GM21723 (cell line): Measurements from ENCODE around the gene CCSER1.
"Not testable (repeated sequence)": the region's sequence is repeated elsewhere in the genome, so short reads cannot be mapped to it uniquely, and the experiment has no call there.

Experiments
- ATAC-seq: cut with Tn5 transposase; IDR thresholded peaks from one replicate; pipeline ENCODE4 v1.9.1; 2021; ENCODE audit warnings: mild to moderate bottlenecking, moderate library complexity; ENCODE audit not compliant: unreplicated experiment

CCSER1 gene

DNA sequence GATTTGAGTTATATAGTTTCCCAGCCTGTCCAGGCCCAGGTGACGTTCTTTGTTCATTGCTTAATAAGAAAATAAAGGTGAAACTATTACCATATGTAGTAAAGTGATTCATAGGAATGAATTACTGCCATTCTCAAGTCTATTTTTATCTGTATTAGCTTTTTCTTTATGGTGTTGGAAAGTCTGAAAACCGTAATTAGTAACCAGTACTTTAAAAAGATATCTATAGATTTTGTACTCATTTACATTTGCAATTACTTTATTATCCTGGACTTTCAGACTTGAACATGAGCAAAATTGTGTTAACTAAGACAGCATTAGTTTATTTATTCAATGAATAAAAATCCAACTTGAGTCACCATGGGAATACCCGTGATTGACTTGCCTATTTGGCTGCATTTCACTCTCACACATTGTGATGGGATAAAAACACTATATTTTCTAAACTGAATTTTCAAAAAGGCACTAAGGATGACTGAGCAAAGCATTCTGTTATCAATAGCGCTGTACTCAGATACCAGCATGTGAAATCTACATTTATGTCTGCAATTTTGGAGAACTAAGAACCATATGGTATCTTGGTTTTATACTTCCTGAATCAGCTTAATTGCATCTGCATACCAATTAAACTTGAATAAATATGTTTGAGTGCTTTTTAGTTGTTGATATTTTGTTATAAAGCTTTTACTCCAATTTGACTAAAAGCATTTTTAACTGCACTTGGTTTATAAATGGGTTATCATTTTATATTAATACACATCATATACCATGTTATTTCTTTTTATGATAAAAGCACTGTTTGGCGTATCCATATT, 154.6 kb downstream of the CCSER1 start:
- ATAC-seq = no peak

DNA sequence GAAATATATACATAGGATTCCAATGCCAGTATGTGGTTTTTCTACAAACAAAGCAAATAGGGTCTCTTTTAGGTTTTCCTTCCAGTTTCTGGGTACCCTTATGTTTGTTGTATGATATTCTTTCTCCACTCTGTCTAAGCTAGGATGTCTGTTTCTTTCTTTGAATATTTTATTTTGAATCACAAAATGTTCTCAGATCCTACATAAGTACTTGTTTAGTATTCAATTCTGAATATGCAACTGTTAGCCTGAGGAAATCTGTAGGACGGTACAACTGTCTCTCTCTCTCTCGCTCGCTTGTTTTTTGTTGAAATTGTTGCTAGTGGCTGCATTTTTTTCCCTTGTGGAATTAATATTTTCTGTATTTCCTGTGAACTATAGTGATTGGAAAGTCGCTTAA, 163.2 kb downstream of the CCSER1 start:
- ATAC-seq = no peak

- no peak for ATAC-seq
Observed at GRCh38 chr4:90292438-90292837, 165.2 kb downstream of the CCSER1 start.

DNA sequence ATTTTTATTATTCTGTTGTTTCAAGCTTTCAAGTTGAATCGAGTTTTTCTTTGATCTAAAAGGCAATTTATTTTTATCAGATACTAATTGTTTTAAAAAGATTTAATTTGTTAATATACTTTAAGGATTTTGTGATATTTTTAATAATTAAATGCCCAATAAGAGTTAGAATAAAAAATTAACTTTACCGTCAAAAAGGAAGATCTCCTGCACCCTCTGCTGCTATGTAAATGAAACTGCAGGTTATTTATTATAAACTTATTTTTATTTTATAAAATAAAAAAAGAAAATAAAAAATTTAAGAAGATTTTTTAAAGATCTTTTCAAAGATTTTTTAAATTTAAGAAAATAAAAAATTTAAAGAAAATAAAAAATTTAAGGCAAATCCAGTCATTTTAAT, 166.1 kb downstream of the CCSER1 start:
- no peak for ATAC-seq

GRCh38 chr4:90299373-90299772, 172.2 kb downstream of the CCSER1 start:
- no peak for ATAC-seq

DNA sequence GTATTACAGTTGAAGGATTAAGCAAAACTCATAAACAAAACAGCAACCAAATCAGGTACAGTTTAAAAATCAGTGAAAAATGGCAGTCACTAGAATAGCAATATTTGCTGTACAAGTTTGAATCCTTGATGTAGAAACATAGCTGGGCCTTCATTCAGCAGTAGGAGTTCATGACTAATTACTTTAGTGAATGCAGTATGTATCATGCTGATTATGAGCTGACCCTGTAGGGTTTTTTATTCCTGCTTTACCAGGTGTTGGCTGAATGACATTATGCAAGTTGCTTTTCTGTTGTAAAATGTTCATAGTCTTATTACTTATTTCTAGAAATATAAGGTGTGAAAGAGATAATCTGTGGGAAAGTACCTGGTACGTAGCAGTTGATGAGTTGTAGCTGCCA, 179.6 kb downstream of the CCSER1 start:
- ATAC-seq = no peak

DNA sequence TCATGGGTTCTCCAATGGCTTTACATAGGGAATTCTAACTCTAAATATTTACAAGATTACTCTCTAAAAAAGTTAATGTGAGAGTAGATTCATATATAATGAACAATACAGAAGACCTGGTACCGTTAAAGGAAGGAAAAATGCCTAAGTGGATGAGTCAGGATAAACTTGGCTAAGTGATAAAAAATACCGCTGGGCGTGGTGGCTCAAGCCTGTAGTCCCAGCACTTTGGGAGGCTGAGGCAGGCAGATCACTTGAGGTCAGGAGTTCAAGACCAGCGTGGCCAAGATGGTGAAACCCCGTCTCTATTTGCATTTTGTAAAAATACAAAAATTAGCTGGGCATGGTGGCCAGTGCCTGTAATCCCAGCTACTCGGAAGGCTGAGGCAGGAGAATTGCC, 189.9 kb downstream of the CCSER1 start:
- ATAC-seq = not testable (repeated sequence)

- no peak for ATAC-seq
Observed at GRCh38 chr4:90317785-90318184, 190.6 kb downstream of the CCSER1 start.

DNA sequence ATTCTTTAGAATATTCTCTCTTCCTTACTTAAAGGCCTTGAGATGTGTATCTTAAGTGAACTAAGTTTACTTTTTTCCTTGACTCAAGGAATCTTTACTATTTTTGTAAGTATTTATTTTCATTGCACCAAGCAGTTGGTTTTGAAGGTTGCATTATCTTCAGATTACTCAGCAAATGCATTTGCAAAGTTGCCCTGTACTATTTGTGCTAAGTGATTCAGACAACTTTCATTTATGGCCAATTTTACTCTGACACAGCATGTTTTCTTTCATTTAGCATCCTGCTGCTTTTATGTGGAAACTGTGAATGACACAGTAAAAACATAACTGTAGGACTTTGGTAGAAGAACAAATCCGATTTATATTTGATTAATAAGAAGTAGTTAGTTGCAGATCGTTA, 191.0 kb downstream of the CCSER1 start:
- ATAC-seq = no peak

- no peak for ATAC-seq
Observed at GRCh38 chr4:90328558-90328957, 201.4 kb downstream of the CCSER1 start.

GRCh38 chr4:90330546-90330945, 203.4 kb downstream of the CCSER1 start:
- no peak for ATAC-seq

- no peak for ATAC-seq
Observed at GRCh38 chr4:90345549-90346215, 218.5 kb downstream of the CCSER1 start.

DNA sequence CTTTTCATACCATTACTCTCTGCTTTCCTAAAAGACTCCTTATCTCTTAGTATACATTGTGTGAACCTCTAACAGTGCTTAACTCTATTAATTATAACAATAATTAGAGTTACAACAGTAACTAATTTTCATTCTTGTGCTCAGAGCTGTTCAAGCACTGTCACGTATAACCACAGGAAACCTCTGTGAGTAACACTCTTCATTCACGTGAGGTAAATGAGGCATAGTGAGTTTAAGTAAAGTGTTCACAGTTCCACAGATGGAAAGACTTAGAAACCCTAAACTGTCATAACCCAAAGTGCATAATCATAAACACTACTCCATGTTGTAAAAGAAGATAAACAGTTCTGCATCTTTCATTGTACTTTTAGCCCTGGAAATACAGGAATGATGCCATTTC, 222.4 kb downstream of the CCSER1 start:
- ATAC-seq = no peak

- no peak for ATAC-seq
Observed at GRCh38 chr4:90357117-90357710, 230.0 kb downstream of the CCSER1 start.

GRCh38 chr4:90375081-90375480, 247.9 kb downstream of the CCSER1 start:
- no peak for ATAC-seq

- no peak for ATAC-seq
Observed at GRCh38 chr4:90393215-90393614, 266.0 kb downstream of the CCSER1 start.

DNA sequence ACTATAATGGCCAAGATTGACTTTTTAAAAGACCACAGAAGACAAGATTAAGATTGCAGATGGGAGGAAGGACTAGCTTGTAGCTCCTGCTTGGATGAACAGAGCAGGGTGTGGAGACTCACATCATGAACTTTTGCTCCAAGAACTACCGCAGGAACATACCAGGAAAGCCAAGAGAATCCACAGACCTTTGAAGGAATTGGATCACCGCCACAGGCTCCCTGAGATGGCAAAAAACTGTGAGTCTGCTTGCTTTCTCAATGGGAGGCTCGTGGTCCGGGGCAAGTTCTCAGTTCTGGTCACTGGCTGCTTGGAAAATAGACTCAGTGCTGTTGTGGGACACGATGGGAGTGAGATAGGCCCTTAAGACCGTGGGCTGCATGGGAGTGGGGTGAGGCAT, 276.6 kb downstream of the CCSER1 start:
- no peak for ATAC-seq

GRCh38 chr4:90407897-90408296, 280.7 kb downstream of the CCSER1 start:
- not testable (repeated sequence) for ATAC-seq

- not testable (repeated sequence) for ATAC-seq
Observed at GRCh38 chr4:90412786-90413185, 285.6 kb downstream of the CCSER1 start.

DNA sequence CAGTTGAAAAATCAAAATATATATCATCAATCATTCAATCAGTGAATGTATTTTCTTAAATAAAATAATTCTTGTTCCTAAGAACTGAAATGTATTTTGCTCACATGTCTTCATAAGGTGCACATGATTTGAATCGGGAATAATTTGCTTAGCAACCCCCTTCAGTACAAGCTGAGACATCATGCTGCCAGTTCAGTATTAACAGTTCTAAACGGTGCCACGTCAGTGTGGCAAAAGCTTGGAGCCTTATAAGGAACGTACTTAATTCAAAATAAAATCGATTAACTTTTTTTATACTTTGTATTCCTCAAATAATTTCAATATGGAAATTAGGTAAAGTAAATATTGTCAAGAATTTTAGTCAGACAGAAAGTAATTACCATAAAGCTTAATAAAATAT, 287.9 kb downstream of the CCSER1 start:
- ATAC-seq = no peak

- ATAC-seq = peak; percentile 95
Observed at GRCh38 chr4:90419124-90419711, 292.0 kb downstream of the CCSER1 start.

- no peak for ATAC-seq
Observed at GRCh38 chr4:90421161-90421560, 294.0 kb downstream of the CCSER1 start.
